ENCODE measurements around the gene RAB4A.
A peak's percentile ranks its signal among the peaks of the same experiment; 100 is the strongest.

The RAB4A gene

GRCh38 chr1:229328598-229329362 is 57.9 kb downstream of the RAB4A start:
- Histone ChIP-seq H3K79me1 (ENCODE audit: low read length) (no peaks in the 10 kb centered on the region), H3K27me3 (ENCODE audit: insufficient read depth, low read length, poor library complexity) (no peaks in the 10 kb centered on the region), H3K4me3 (ENCODE audit: low read length) (no peak overlapping the region), H2BK5ac (ENCODE audit: low read length) (no peak overlapping the region), H3K4me2 (ENCODE audit: low read length) (no peak overlapping the region), H3K9ac (ENCODE audit: low read length) (no peak overlapping the region), H4K8ac (ENCODE audit: low read depth, low read length) (no peak overlapping the region), H3K56ac (ENCODE audit: low read length) (no peak overlapping the region), H3K4ac (ENCODE audit: low read depth, low read length) (no peak overlapping the region), H3K18ac (ENCODE audit: low read length) (no peak overlapping the region), H2BK120ac (ENCODE audit: low read depth, low read length) (no peak overlapping the region), H2AK5ac (ENCODE audit: low read length) (no peak overlapping the region), H3K79me2 (ENCODE audit: control insufficient read depth, insufficient read depth, low read length) (no peaks in the 10 kb centered on the region), H3K4me1 (ENCODE audit: control insufficient read depth, low read depth, low read length) (no peaks in the 10 kb centered on the region), H3K23ac (ENCODE audit: low read length) (no peak overlapping the region), H4K5ac (ENCODE audit: low read length) (no peak overlapping the region), H3K27ac (ENCODE audit: low read depth, low read length) (no peak overlapping the region), H2BK15ac (replicated peaks; ENCODE audit: low read depth) (no peak overlapping the region), H3K36me3 (ENCODE audit: control insufficient read depth, insufficient read depth, low read length) (no peaks in the 10 kb centered on the region)
- no CpG with 5 or more reads among the region's 7 CpGs for WGBS (ENCODE audit: extremely low coverage, insufficient coverage, low lambda C conversion rate)
- DNase-seq = no peak

- Histone ChIP-seq H2BK120ac (ENCODE audit: low read depth, low read length) (no peak overlapping the region), H3K23ac (ENCODE audit: low read length) (no peak overlapping the region), H2BK15ac (replicated peaks; ENCODE audit: low read depth) (no peak overlapping the region), H3K79me1 (ENCODE audit: low read length) (peaks cover 2% of the 10 kb centered on the region), H4K5ac (ENCODE audit: low read length) (no peak overlapping the region), H4K8ac (ENCODE audit: low read depth, low read length) (no peak overlapping the region), H3K56ac (ENCODE audit: low read length) (no peak overlapping the region), H3K4me1 (ENCODE audit: control insufficient read depth, low read depth, low read length) (no peaks in the 10 kb centered on the region), H2AK5ac (ENCODE audit: low read length) (no peak overlapping the region), H3K4me3 (ENCODE audit: low read length) (no peak overlapping the region), H3K4me2 (ENCODE audit: low read length) (no peak overlapping the region), H3K36me3 (ENCODE audit: control insufficient read depth, insufficient read depth, low read length) (no peaks in the 10 kb centered on the region), H3K9ac (ENCODE audit: low read length) (no peak overlapping the region), H3K79me2 (ENCODE audit: control insufficient read depth, insufficient read depth, low read length) (no peaks in the 10 kb centered on the region), H2BK5ac (ENCODE audit: low read length) (no peak overlapping the region), H3K27ac (ENCODE audit: low read depth, low read length) (no peak overlapping the region), H3K18ac (ENCODE audit: low read length) (no peak overlapping the region), H3K27me3 (ENCODE audit: insufficient read depth, low read length, poor library complexity) (no peaks in the 10 kb centered on the region), H3K4ac (ENCODE audit: low read depth, low read length) (no peak overlapping the region)
- WGBS (ENCODE audit: extremely low coverage, insufficient coverage, low lambda C conversion rate) = 94% methylated on average over 2 of the region's 2 CpGs
- no peak for DNase-seq
These were observed 63.4 kb downstream of the RAB4A start for GRCh38 chr1:229334269-229334668.

GRCh38 chr1:229334716-229335115 is 63.8 kb downstream of the RAB4A start:
- H2AK5ac ChIP-seq (ENCODE audit: low read length) = no peak overlapping the region
- H3K27ac ChIP-seq (ENCODE audit: low read depth, low read length) = no peak overlapping the region
- H2BK120ac ChIP-seq (ENCODE audit: low read depth, low read length) = no peak overlapping the region
- H2BK15ac ChIP-seq (replicated peaks; ENCODE audit: low read depth) = no peak overlapping the region
- H3K23ac ChIP-seq (ENCODE audit: low read length) = no peak overlapping the region
- no peak overlapping the region for H3K4me3 ChIP-seq (ENCODE audit: low read length)
- no peaks in the 10 kb centered on the region for H3K27me3 ChIP-seq (ENCODE audit: insufficient read depth, low read length, poor library complexity)
- H3K9ac ChIP-seq (ENCODE audit: low read length) = no peak overlapping the region
- no peak overlapping the region for H3K56ac ChIP-seq (ENCODE audit: low read length)
- no peaks in the 10 kb centered on the region for H3K36me3 ChIP-seq (ENCODE audit: control insufficient read depth, insufficient read depth, low read length)
- no peak overlapping the region for H3K4ac ChIP-seq (ENCODE audit: low read depth, low read length)
- no peak overlapping the region for H2BK5ac ChIP-seq (ENCODE audit: low read length)
- no CpG with 5 or more reads among the region's 2 CpGs for WGBS (ENCODE audit: extremely low coverage, insufficient coverage, low lambda C conversion rate)
- no peaks in the 10 kb centered on the region for H3K79me2 ChIP-seq (ENCODE audit: control insufficient read depth, insufficient read depth, low read length)
- H3K4me1 ChIP-seq (ENCODE audit: control insufficient read depth, low read depth, low read length) = no peaks in the 10 kb centered on the region
- H4K8ac ChIP-seq (ENCODE audit: low read depth, low read length) = no peak overlapping the region
- no peak overlapping the region for H3K4me2 ChIP-seq (ENCODE audit: low read length)
- no peak overlapping the region for H3K18ac ChIP-seq (ENCODE audit: low read length)
- H4K5ac ChIP-seq (ENCODE audit: low read length) = no peak overlapping the region
- peaks cover 2% of the 10 kb centered on the region for H3K79me1 ChIP-seq (ENCODE audit: low read length)
- DNase-seq = peak; percentile 71

GRCh38 chr1:229336345-229336744 is 65.4 kb downstream of the RAB4A start:
- WGBS (ENCODE audit: extremely low coverage, insufficient coverage, low lambda C conversion rate) = no CpG with 5 or more reads among the region's 3 CpGs
- DNase-seq = no peak
- Histone ChIP-seq H3K23ac (ENCODE audit: low read length) (no peak overlapping the region), H4K8ac (ENCODE audit: low read depth, low read length) (no peak overlapping the region), H2BK5ac (ENCODE audit: low read length) (no peak overlapping the region), H3K4me3 (ENCODE audit: low read length) (no peak overlapping the region), H3K27ac (ENCODE audit: low read depth, low read length) (no peak overlapping the region), H3K18ac (ENCODE audit: low read length) (no peak overlapping the region), H4K5ac (ENCODE audit: low read length) (no peak overlapping the region), H3K79me1 (ENCODE audit: low read length) (peaks cover 2% of the 10 kb centered on the region), H2AK5ac (ENCODE audit: low read length) (no peak overlapping the region), H3K79me2 (ENCODE audit: control insufficient read depth, insufficient read depth, low read length) (no peaks in the 10 kb centered on the region), H3K56ac (ENCODE audit: low read length) (no peak overlapping the region), H2BK120ac (ENCODE audit: low read depth, low read length) (no peak overlapping the region), H3K4ac (ENCODE audit: low read depth, low read length) (no peak overlapping the region), H3K4me2 (ENCODE audit: low read length) (no peak overlapping the region), H3K27me3 (ENCODE audit: insufficient read depth, low read length, poor library complexity) (no peaks in the 10 kb centered on the region), H2BK15ac (replicated peaks; ENCODE audit: low read depth) (no peak overlapping the region), H3K4me1 (ENCODE audit: control insufficient read depth, low read depth, low read length) (no peaks in the 10 kb centered on the region), H3K36me3 (ENCODE audit: control insufficient read depth, insufficient read depth, low read length) (no peaks in the 10 kb centered on the region), H3K9ac (ENCODE audit: low read length) (no peak overlapping the region)

GRCh38 chr1:229339086-229339485 is 68.2 kb downstream of the RAB4A start:
- DNase-seq = no peak
- Histone ChIP-seq H3K4me2 (ENCODE audit: low read length) (no peak overlapping the region), H2BK120ac (ENCODE audit: low read depth, low read length) (no peak overlapping the region), H4K5ac (ENCODE audit: low read length) (no peak overlapping the region), H2BK15ac (replicated peaks; ENCODE audit: low read depth) (no peak overlapping the region), H3K79me2 (ENCODE audit: control insufficient read depth, insufficient read depth, low read length) (no peaks in the 10 kb centered on the region), H3K27ac (ENCODE audit: low read depth, low read length) (no peak overlapping the region), H3K9ac (ENCODE audit: low read length) (no peak overlapping the region), H2AK5ac (ENCODE audit: low read length) (no peak overlapping the region), H3K27me3 (ENCODE audit: insufficient read depth, low read length, poor library complexity) (no peaks in the 10 kb centered on the region), H3K36me3 (ENCODE audit: control insufficient read depth, insufficient read depth, low read length) (no peaks in the 10 kb centered on the region), H3K56ac (ENCODE audit: low read length) (no peak overlapping the region), H2BK5ac (ENCODE audit: low read length) (no peak overlapping the region), H3K18ac (ENCODE audit: low read length) (no peak overlapping the region), H3K79me1 (ENCODE audit: low read length) (peaks cover 2% of the 10 kb centered on the region), H3K4me1 (ENCODE audit: control insufficient read depth, low read depth, low read length) (no peaks in the 10 kb centered on the region), H3K23ac (ENCODE audit: low read length) (no peak overlapping the region), H3K4ac (ENCODE audit: low read depth, low read length) (no peak overlapping the region), H3K4me3 (ENCODE audit: low read length) (no peak overlapping the region), H4K8ac (ENCODE audit: low read depth, low read length) (no peak overlapping the region)
- no CpG with 5 or more reads among the region's 4 CpGs for WGBS (ENCODE audit: extremely low coverage, insufficient coverage, low lambda C conversion rate)

GRCh38 chr1:229339520-229339919 is 68.6 kb downstream of the RAB4A start:
- peaks cover 2% of the 10 kb centered on the region for H3K79me1 ChIP-seq (ENCODE audit: low read length)
- DNase-seq = no peak
- no peak overlapping the region for H2BK120ac ChIP-seq (ENCODE audit: low read depth, low read length)
- H2BK5ac ChIP-seq (ENCODE audit: low read length) = no peak overlapping the region
- no peak overlapping the region for H2AK5ac ChIP-seq (ENCODE audit: low read length)
- no peak overlapping the region for H3K4ac ChIP-seq (ENCODE audit: low read depth, low read length)
- H3K9ac ChIP-seq (ENCODE audit: low read length) = no peak overlapping the region
- no peaks in the 10 kb centered on the region for H3K79me2 ChIP-seq (ENCODE audit: control insufficient read depth, insufficient read depth, low read length)
- no peaks in the 10 kb centered on the region for H3K36me3 ChIP-seq (ENCODE audit: control insufficient read depth, insufficient read depth, low read length)
- H3K4me1 ChIP-seq (ENCODE audit: control insufficient read depth, low read depth, low read length) = no peaks in the 10 kb centered on the region
- H3K18ac ChIP-seq (ENCODE audit: low read length) = no peak overlapping the region
- H3K27me3 ChIP-seq (ENCODE audit: insufficient read depth, low read length, poor library complexity) = no peaks in the 10 kb centered on the region
- H3K56ac ChIP-seq (ENCODE audit: low read length) = no peak overlapping the region
- H3K27ac ChIP-seq (ENCODE audit: low read depth, low read length) = no peak overlapping the region
- no peak overlapping the region for H3K4me3 ChIP-seq (ENCODE audit: low read length)
- no peak overlapping the region for H3K23ac ChIP-seq (ENCODE audit: low read length)
- no peak overlapping the region for H3K4me2 ChIP-seq (ENCODE audit: low read length)
- no peak overlapping the region for H2BK15ac ChIP-seq (replicated peaks; ENCODE audit: low read depth)
- no CpG with 5 or more reads among the region's 3 CpGs for WGBS (ENCODE audit: extremely low coverage, insufficient coverage, low lambda C conversion rate)
- H4K5ac ChIP-seq (ENCODE audit: low read length) = no peak overlapping the region
- no peak overlapping the region for H4K8ac ChIP-seq (ENCODE audit: low read depth, low read length)

Data from mesendoderm (in vitro differentiated cells).